HepG2 (cell line): Measurements from ENCODE around the gene MYO6.

ENCODE experiments used
- AGO1 ChIP-seq: fragments of 200-400 bp; formaldehyde crosslinking; IDR thresholded peaks from 2 replicates; pipeline ENCODE4 v1.6.1; 2017; ENCODE audit warnings: mild to moderate bottlenecking, low read depth, low read length, moderate library complexity; ENCODE audit not compliant: poor library complexity, severe bottlenecking
- POLR2G ChIP-seq: fragments of 200-400 bp; formaldehyde crosslinking; IDR thresholded peaks from 2 replicates; pipeline ENCODE4 v1.6.1; 2018; ENCODE audit warnings: mild to moderate bottlenecking, low read depth, low read length, moderate library complexity
- TAF1 ChIP-seq: sonication (generic); formaldehyde crosslinking; IDR thresholded peaks from 2 replicates; pipeline ENCODE4 v1.4.0; 2020; ENCODE audit warnings: missing genetic modification reagents

- no peak for TF ChIP-seq TAF1
- no peak for TF ChIP-seq POLR2G
- no peak for TF ChIP-seq AGO1
Measured at GRCh38 chr6:75757295-75757694, 8.3 kb downstream of the MYO6 start.
